A673 (cell line): ENCODE measurements around the gene ISYNA1.

Source experiments
- CTCF ChIP-seq: fragments of 300-800, 200-600 bp; sonication (generic); conservative IDR thresholded peaks from 2 replicates; pipeline ENCODE4 v1.5.1; 2017; ENCODE audit warnings: low read depth, mild to moderate bottlenecking, antibody characterized with exemption, low read length, moderate library complexity, mixed read lengths
- EZH2 ChIP-seq: fragments of 200-600 bp; sonication (generic); IDR thresholded peaks from 2 replicates; pipeline ENCODE4 v1.6.1; 2017; ENCODE audit warnings: borderline replicate concordance, low read depth, mild to moderate bottlenecking, mixed read lengths, antibody characterized with exemption, low read length; ENCODE audit not compliant: poor library complexity, severe bottlenecking

- TF ChIP-seq CTCF (no peak), EZH2 (no peak)
Observed at GRCh38 chr19:18396471-18397241, 41.3 kb downstream of the ISYNA1 start.
